Esophagus squamous epithelium (tissue), 5 donors: ENCODE results near the gene HNMT. TPM values are rescaled to one million over a fixed set of nuclear protein-coding genes. Genes with fewer than 3 reads are reported as not detected.

Experiments
- DNase-seq: peaks from one replicate; lab custom pipeline; 2025; lab: John Stamatoyannopoulos, UW
- H3K27ac ChIP-seq, 4 donors: fragments of 200-600 bp; sonication (generic); one replicate each; pipeline ENCODE4 v1.5.1; 2016 to 2019; ENCODE audit warnings: mild to moderate bottlenecking in 1 of 4
- H3K27me3 ChIP-seq, 4 donors: fragments of 200-600 bp; sonication (generic); 1 replicate in 3 of 4; 2 replicates in 1 of 4; pipeline versions ENCODE4 v1.5.1 to v1.6.0; 2017 to 2021; ENCODE audit warnings: antibody characterized with exemption in 1 of 4
- H3K36me3 ChIP-seq, 3 donors: fragments of 200-600 bp; sonication (generic); one replicate each; pipeline ENCODE4 v1.5.1; 2016 to 2019
- H3K4me1 ChIP-seq, 3 donors: fragments of 200-600 bp; sonication (generic); one replicate each; pipeline ENCODE4 v1.5.1; 2017 to 2019
- H3K4me3 ChIP-seq, 4 donors: fragments of 200-600 bp; sonication (generic); 1 replicate in 3 of 4; 2 replicates in 1 of 4; pipeline ENCODE4 v1.5.1; 2016 to 2019; ENCODE audit warnings: mild to moderate bottlenecking in 2 of 4, moderate library complexity in 1 of 4
- H3K9me3 ChIP-seq, 3 donors: fragments of 200-600 bp; sonication (generic); one replicate each; pipeline ENCODE4 v1.5.1; 2016 to 2019
- POLR2A ChIP-seq, 4 donors: fragments of 450-650 bp; IDR thresholded peaks; one replicate each; pipeline ENCODE4 v1.6.1; 2017; ENCODE audit warnings: antibody characterized with exemption in 4 of 4, mild to moderate bottlenecking in 4 of 4, moderate library complexity in 3 of 4
- WGBS, 2 donors: methylation state at CpG; one replicate each; pipeline ENCODE4 v1.1.5; 2018; 5-methylcytosine and 5-hydroxymethylcytosine counted together
- intact Hi-C: fragments of 100-400 bp; cut with DNase I; formaldehyde crosslinking; loops from one replicate; pipeline ENCODE4 v1.15.0; 2022
- total RNA-seq, 4 donors: library from RNA; depleted of rRNA; stranded (reverse); fragments of >200 nt; gene quantifications; one replicate each; pipeline ENCODE4 v1.1.0, GENCODE V29; 2016
- TF ChIP-seq, protein P1 (sequence below), 6 experiments: fragments of 450-650 bp in 4 of 6; fragments of 200-600 bp in 2 of 6; sonication (generic) in 2 of 6; IDR thresholded peaks; one replicate each; pipeline ENCODE4 v1.5.1; 2016 to 2019; ENCODE audit warnings: antibody characterized with exemption in 6 of 6, mild to moderate bottlenecking in 4 of 6, moderate library complexity in 4 of 6
- donor health status: DM: yes; HTN: yes; CAD: no.

HNMT gene
- total RNA-seq, 4 donors from 2014 or later = 5.9 to 41.6 (median 8.2) TPM

DNA sequence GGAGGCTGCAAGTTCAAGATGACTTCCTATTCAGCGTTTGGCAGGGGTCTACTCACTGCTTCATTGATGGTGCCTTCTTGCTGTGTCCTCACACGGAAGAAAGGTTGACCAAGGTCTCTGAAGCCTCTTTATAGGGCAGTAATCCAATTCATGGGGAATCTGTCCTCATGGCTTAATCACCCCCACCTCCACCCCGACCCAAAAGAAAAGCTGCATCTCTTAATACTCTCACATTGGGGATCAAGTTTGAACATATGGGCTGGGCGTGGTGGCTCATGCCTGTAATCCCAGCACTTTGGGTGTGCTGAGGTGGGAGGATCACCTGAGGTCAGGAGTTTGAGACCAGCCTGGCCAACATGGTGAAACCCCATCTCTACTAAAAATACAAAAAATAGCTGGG lies 36.4 kb upstream of the HNMT start:
- Histone ChIP-seq H3K27me3 (no peaks in the 10 kb centered on the region), H3K27ac (no peak overlapping the region), H3K4me3 (no peak overlapping the region), H3K9me3 (no peaks in the 10 kb centered on the region), H3K4me1 (no peaks in the 10 kb centered on the region), H3K36me3 (no peaks in the 10 kb centered on the region)
- intact Hi-C loops = no loop called here
- no peak for DNase-seq
- 76 to 94% methylated on average over 2 of the region's 4 CpGs for WGBS, 2 donors
- TF ChIP-seq, protein P1, sequence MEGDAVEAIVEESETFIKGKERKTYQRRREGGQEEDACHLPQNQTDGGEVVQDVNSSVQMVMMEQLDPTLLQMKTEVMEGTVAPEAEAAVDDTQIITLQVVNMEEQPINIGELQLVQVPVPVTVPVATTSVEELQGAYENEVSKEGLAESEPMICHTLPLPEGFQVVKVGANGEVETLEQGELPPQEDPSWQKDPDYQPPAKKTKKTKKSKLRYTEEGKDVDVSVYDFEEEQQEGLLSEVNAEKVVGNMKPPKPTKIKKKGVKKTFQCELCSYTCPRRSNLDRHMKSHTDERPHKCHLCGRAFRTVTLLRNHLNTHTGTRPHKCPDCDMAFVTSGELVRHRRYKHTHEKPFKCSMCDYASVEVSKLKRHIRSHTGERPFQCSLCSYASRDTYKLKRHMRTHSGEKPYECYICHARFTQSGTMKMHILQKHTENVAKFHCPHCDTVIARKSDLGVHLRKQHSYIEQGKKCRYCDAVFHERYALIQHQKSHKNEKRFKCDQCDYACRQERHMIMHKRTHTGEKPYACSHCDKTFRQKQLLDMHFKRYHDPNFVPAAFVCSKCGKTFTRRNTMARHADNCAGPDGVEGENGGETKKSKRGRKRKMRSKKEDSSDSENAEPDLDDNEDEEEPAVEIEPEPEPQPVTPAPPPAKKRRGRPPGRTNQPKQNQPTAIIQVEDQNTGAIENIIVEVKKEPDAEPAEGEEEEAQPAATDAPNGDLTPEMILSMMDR (IDR thresholded peaks at IDR 0.05) = no peak
- no peak for TF ChIP-seq POLR2A (IDR thresholded peaks at IDR 0.05)

DNA sequence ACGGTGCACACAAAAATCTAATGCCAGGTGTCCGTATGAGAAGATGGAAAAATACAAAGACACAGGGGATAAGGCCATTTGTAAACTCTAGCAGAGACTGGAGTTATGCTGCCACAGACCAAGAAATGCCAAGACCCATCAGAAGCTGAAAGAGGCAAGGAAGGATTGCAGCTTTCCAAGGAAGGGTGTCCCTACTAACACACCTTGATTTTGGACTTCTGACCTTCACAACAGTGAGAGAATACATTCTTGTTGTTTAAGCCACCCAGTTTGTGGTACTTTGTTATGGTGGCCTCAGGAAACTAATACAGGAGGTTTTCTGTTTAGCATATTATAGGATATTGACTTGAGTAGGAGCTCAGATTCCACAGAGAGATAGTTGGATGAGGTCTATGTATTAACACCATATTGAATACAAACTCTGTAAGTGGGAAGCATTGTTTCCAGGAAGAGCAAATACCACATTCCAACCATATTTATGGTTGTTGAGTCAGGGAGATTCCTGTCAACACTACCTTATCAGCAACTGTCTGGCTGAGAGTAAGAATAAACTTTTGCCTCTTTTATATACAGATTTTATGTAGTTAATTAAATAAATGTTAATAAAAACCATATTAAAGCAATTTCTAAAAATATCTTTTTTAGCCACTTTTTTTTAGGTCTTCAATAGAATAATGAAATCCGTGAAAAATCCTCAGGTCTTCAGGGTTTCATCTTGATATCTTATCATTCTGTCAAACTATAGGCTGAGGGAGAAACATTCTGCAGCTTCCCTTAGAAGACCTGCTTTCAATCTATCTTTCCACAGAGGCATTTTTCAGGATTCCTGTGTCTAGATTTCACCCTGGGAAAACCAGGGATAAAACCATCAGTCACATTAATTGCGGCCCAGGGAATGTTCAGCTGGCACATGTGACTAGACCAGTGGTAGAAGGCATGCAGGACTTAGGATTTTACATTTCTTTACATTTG lies 35.4 kb upstream of the HNMT start:
- intact Hi-C loops = no loop called here
- Histone ChIP-seq H3K9me3 (no peaks in the 10 kb centered on the region), H3K27ac (no peak overlapping the region), H3K36me3 (no peaks in the 10 kb centered on the region), H3K4me1 (no peaks in the 10 kb centered on the region), H3K27me3 (no peaks in the 10 kb centered on the region), H3K4me3 (no peak overlapping the region)
- no peak for DNase-seq
- no peak for TF ChIP-seq POLR2A (IDR thresholded peaks at IDR 0.05)
- TF ChIP-seq, protein P1 (IDR thresholded peaks at IDR 0.05) = no peak
- WGBS, 2 donors = 65 to 69% methylated on average over 4 of the region's 4 CpGs

DNA sequence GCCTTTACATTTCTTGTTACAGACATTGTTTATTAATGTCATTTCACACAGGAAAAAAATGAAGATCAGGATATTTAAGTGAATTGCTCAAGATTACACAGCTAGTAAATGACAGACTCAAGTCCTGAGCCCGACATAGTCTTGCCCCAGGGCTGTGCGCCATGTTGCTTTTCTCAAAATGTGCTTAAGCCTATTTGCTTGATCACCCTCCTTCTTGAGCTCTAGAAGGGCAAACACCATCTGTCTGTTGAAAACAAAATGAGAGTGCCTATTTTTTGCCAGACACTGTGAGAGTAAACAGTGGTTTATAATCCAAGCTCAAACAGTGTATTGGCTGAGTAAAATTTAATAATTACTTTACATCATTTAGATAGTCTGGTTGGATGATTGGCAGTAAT lies 34.8 kb upstream of the HNMT start:
- 57 to 69% methylated on average over 2 of the region's 2 CpGs for WGBS, 2 donors

DNA sequence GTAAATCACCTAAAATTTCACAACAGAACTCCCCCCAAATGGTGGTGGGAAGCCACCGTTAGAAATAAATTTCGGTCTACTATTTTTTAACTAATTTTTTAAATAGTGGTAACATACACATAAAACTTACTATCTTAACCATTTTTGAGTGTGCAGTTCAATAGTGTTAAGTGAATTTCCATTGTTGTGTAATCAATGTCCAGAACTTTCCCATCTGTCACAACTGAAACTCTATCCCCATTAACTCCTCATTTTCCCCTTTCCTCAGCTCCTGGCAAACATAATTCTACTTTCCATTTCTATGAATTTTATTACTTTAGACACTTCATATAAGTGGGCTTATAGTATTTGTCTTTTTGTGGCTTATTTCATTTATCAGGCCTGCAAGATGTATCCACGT lies 34.1 kb upstream of the HNMT start:
- Histone ChIP-seq H3K27ac (no peak overlapping the region), H3K9me3 (peaks cover 0 to under 1% (median 0%) of the 10 kb centered on the region in 3 donors), H3K36me3 (no peaks in the 10 kb centered on the region), H3K27me3 (no peaks in the 10 kb centered on the region), H3K4me1 (no peaks in the 10 kb centered on the region), H3K4me3 (no peak overlapping the region)
- 76 to 82% methylated on average over 3 of the region's 3 CpGs for WGBS, 2 donors
- TF ChIP-seq, protein P1 (IDR thresholded peaks at IDR 0.05) = no peak
- TF ChIP-seq POLR2A (IDR thresholded peaks at IDR 0.05) = no peak
- intact Hi-C loops = no loop called here
- DNase-seq = no peak

More for the DNA sequence above, 34.8 kb upstream of the HNMT start:
- Histone ChIP-seq H3K27me3 (no peaks in the 10 kb centered on the region), H3K9me3 (no peaks in the 10 kb centered on the region), H3K27ac (no peak overlapping the region), H3K36me3 (no peaks in the 10 kb centered on the region), H3K4me3 (no peak overlapping the region), H3K4me1 (no peaks in the 10 kb centered on the region)
- no peak for DNase-seq
- TF ChIP-seq, protein P1 (IDR thresholded peaks at IDR 0.05) = no peak
- no peak for TF ChIP-seq POLR2A (IDR thresholded peaks at IDR 0.05)
- intact Hi-C loops = no loop called here

DNA sequence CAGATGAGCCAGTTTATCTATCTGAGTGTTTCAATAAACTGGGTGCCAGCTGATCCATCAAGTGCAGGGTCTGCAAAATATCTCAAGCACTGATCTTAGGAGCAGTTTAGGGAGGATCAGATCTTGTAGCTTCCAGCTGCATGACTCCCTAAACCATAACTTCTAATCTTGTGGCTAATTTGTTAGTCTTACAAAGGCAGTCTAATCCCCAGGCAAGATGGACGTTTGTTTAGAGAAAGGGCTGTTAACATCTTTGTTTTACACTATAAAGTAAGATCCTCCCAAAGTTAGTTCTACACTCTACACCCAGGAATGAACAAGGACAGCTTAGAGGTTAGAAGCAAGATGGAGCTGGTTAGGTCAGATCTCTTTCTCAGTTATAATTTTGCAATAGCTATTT lies 28.7 kb upstream of the HNMT start:
- 20 to 45% methylated on average over 1 of the region's 1 CpG for WGBS, 2 donors

More for the DNA sequence above, 28.7 kb upstream of the HNMT start:
- DNase-seq = no peak
- H3K4me3 ChIP-seq = no peak overlapping the region
- H3K27me3 ChIP-seq = no peaks in the 10 kb centered on the region
- intact Hi-C loops = no loop called here
- peaks cover 0 to 3% (median 0%) of the 10 kb centered on the region in 3 donors for H3K9me3 ChIP-seq
- no peak overlapping the region for H3K27ac ChIP-seq
- H3K4me1 ChIP-seq = no peaks in the 10 kb centered on the region
- no peak for TF ChIP-seq POLR2A (IDR thresholded peaks at IDR 0.05)
- TF ChIP-seq, protein P1 (IDR thresholded peaks at IDR 0.05) = no peak
- no peaks in the 10 kb centered on the region for H3K36me3 ChIP-seq
